OCI-LY3 (cell line): ENCODE results near the gene RABAC1.

Source experiments
- H2AFZ ChIP-seq: fragments of 200-600, 300-600 bp; shearing (Covaris generic); 2 replicates; pipeline ENCODE4 v1.6.0; 2014; ENCODE audit warnings: antibody characterized with exemption, low read depth, low read length
- H3K27ac ChIP-seq: fragments of 200-600, 300-600 bp; sonication (generic); 2 replicates; pipeline ENCODE4 v1.5.1; 2014; ENCODE audit warnings: mild to moderate bottlenecking, low read length, moderate library complexity, mixed read lengths
- H3K27me3 ChIP-seq: fragments of 200-600, 300-600 bp; sonication (generic); 2 replicates; pipeline ENCODE4 v1.6.1; 2014; ENCODE audit warnings: low read depth, low read length, mixed read lengths
- H3K36me3 ChIP-seq: fragments of 200-600, 300-600 bp; sonication (generic); replicated peaks from 2 replicates; pipeline ENCODE3; 2014; ENCODE audit warnings: low read depth, low read length, mixed read lengths
- H3K4me1 ChIP-seq: fragments of 300-600, 200-600 bp; sonication (generic); 2 replicates; pipeline ENCODE4 v1.6.1; 2014; ENCODE audit warnings: low read length, mixed read lengths
- H3K4me2 ChIP-seq: fragments of 200-600, 300-600 bp; sonication (generic); 2 replicates; pipeline ENCODE4 v1.6.1; 2014; ENCODE audit warnings: low read length, mixed read lengths
- H3K4me3 ChIP-seq: fragments of 300-600, 200-600 bp; sonication (generic); 2 replicates; pipeline ENCODE4 v1.5.1; 2014; ENCODE audit warnings: antibody characterized with exemption, mild to moderate bottlenecking, low read length, moderate library complexity
- H3K79me2 ChIP-seq: fragments of 300-600, 200-600 bp; shearing (Covaris generic); 2 replicates; pipeline ENCODE4 v1.6.1; 2014; ENCODE audit warnings: mild to moderate bottlenecking, low read length, mixed read lengths
- H3K9ac ChIP-seq: fragments of 300-600, 200-600 bp; shearing (Covaris generic); 2 replicates; pipeline ENCODE4 v1.6.0; 2014; ENCODE audit warnings: mild to moderate bottlenecking, low read length, moderate library complexity
- H3K9me3 ChIP-seq: fragments of 200-600, 300-600 bp; shearing (Covaris generic); 2 replicates; pipeline ENCODE4 v1.6.1; 2014; ENCODE audit warnings: low read length, mixed read lengths; ENCODE audit not compliant: insufficient read depth
- H4K20me1 ChIP-seq: fragments of 200-600, 300-600 bp; sonication (generic); 2 replicates; pipeline ENCODE4 v1.6.1; 2016; ENCODE audit warnings: low read length, mixed read lengths; ENCODE audit not compliant: insufficient read depth
- EZH2phosphoT487 ChIP-seq: fragments of 200-600 bp; shearing (Covaris generic); IDR thresholded peaks from 2 replicates; pipeline ENCODE4 v1.6.1; 2018; ENCODE audit warnings: antibody characterized with exemption, mixed run types, low read depth
- TF ChIP-seq, protein P1 (sequence below): fragments of 200-600, 300-600 bp; sonication (generic); IDR thresholded peaks from 2 replicates; pipeline ENCODE4 v1.5.1; 2014; ENCODE audit warnings: antibody characterized with exemption, low read length, low read depth

Gene RABAC1, protein sequence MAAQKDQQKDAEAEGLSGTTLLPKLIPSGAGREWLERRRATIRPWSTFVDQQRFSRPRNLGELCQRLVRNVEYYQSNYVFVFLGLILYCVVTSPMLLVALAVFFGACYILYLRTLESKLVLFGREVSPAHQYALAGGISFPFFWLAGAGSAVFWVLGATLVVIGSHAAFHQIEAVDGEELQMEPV

GRCh38 chr19:41959056-41960053, at the start of gene RABAC1:
Gene RABAC1, minus strand, starts transcription at chr19:41959321. Its CDS starts 29 bp downstream, at chr19:41959292.
- Histone ChIP-seq H3K4me1 (peaks cover 12% of the 10 kb centered on the region), H3K4me3 (peak within 1 kb of the TSS; percentile 91), H3K27me3 (no peaks in the 10 kb centered on the region), H4K20me1 (no peaks in the 10 kb centered on the region), H3K79me2 (no peaks in the 10 kb centered on the region), H3K27ac (peak within 1 kb of the TSS; percentile 55), H2AFZ (peak within 1 kb of the TSS; percentile 99), H3K4me2 (peak within 1 kb of the TSS; percentile 94), H3K36me3 (peaks cover 3% of the 10 kb centered on the region), H3K9me3 (no peaks in the 10 kb centered on the region), H3K9ac (peak within 1 kb of the TSS; percentile 89)
- no peak for TF ChIP-seq EZH2phosphoT487
- TF ChIP-seq, protein P1, sequence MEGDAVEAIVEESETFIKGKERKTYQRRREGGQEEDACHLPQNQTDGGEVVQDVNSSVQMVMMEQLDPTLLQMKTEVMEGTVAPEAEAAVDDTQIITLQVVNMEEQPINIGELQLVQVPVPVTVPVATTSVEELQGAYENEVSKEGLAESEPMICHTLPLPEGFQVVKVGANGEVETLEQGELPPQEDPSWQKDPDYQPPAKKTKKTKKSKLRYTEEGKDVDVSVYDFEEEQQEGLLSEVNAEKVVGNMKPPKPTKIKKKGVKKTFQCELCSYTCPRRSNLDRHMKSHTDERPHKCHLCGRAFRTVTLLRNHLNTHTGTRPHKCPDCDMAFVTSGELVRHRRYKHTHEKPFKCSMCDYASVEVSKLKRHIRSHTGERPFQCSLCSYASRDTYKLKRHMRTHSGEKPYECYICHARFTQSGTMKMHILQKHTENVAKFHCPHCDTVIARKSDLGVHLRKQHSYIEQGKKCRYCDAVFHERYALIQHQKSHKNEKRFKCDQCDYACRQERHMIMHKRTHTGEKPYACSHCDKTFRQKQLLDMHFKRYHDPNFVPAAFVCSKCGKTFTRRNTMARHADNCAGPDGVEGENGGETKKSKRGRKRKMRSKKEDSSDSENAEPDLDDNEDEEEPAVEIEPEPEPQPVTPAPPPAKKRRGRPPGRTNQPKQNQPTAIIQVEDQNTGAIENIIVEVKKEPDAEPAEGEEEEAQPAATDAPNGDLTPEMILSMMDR: peak; percentile 62

DNA sequence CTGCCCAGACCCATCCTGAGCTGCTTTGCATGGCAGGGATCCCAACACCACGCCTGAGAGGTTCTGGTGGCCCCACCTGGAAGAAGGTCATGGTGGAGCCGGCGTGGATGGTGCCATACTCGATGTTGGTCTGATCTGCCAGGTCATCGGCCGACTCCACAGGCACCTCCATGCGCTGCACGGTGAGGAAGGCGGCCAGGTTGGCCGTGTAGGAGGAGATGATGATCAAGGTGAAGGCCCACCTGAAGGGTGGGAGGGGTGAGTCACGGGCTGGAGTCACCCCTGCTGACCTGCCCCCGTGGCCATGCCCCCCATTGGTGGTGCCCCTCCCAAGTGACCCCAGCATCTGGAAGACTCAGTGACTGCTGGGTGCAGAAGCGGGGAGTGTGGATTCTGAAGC, 47.4 kb upstream of the RABAC1 start:
- Histone ChIP-seq H3K9me3 (no peaks in the 10 kb centered on the region), H4K20me1 (no peaks in the 10 kb centered on the region), H3K27ac (no peak overlapping the region), H3K4me1 (no peaks in the 10 kb centered on the region), H3K79me2 (no peaks in the 10 kb centered on the region), H2AFZ (no peak overlapping the region), H3K4me3 (no peak overlapping the region), H3K9ac (no peak overlapping the region), H3K4me2 (no peak overlapping the region), H3K36me3 (no peaks in the 10 kb centered on the region), H3K27me3 (peaks cover 24% of the 10 kb centered on the region)
- no peak for TF ChIP-seq EZH2phosphoT487

GRCh38 chr19:42005504-42005903, 46.4 kb upstream of the RABAC1 start:
- Histone ChIP-seq H3K9ac (no peak overlapping the region), H3K79me2 (no peaks in the 10 kb centered on the region), H3K27me3 (peaks cover 33% of the 10 kb centered on the region), H4K20me1 (no peaks in the 10 kb centered on the region), H3K4me3 (no peak overlapping the region), H2AFZ (no peak overlapping the region), H3K9me3 (no peaks in the 10 kb centered on the region), H3K4me1 (no peaks in the 10 kb centered on the region), H3K36me3 (no peaks in the 10 kb centered on the region), H3K27ac (no peak overlapping the region), H3K4me2 (no peak overlapping the region)
- TF ChIP-seq, protein P1: no peak
- TF ChIP-seq EZH2phosphoT487: no peak

DNA sequence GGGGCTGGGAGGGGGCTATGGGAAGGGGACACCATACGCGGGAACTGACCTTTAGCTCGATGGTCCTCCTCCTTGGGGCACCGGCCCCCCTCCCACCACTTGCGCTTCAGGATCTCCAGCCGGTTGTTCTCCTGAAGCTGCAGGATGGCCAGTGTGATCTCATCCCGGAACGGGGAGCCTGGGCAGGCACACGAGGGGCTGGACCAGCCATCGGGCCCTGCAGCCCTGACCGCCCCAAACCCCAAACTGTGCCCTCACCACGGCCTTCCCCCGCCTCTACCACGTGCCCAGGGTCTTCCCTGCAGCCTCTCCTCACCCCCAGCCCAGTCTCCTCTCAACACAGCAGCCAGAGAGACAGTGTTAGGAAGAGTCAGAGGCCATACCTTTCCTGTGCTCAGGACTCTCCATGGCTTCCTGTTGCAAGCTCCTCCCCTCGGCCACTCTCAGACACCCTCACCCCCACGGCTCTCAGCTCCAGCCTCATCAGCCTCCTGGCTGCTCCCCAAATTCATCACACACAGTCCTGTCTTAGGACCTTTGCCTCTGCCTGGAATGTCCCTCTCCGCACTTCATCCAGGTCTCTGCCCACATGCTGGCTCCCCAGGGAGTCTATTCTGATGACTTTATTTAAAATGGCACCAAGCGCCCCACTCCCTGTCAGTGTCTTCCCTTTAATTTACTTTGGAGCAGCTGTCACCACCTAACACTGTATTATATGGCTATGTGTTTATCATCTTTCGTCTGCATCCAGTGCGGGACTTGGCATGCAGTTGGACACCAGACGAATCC, 44.6 kb upstream of the RABAC1 start:
- no peak overlapping the region for H3K27ac ChIP-seq
- no peak overlapping the region for H2AFZ ChIP-seq
- H3K36me3 ChIP-seq: no peaks in the 10 kb centered on the region
- no peak overlapping the region for H3K9ac ChIP-seq
- TF ChIP-seq, protein P1: no peak
- TF ChIP-seq EZH2phosphoT487: no peak
- H3K9me3 ChIP-seq: no peaks in the 10 kb centered on the region
- no peaks in the 10 kb centered on the region for H3K79me2 ChIP-seq
- H3K4me3 ChIP-seq: no peak overlapping the region
- no peaks in the 10 kb centered on the region for H3K4me1 ChIP-seq
- H3K27me3 ChIP-seq: peaks cover 42% of the 10 kb centered on the region
- no peaks in the 10 kb centered on the region for H4K20me1 ChIP-seq
- no peak overlapping the region for H3K4me2 ChIP-seq
